IMR-90 (cell line): ENCODE measurements around the gene HTATSF1.

Source experiments
- CTCF ChIP-seq: conservative IDR thresholded peaks from 2 replicates; pipeline ENCODE4 v1.5.1; 2012; ENCODE audit warnings: mild to moderate bottlenecking, low read depth, low read length, improper control_type of control experiment
- POLR2A ChIP-seq: IDR thresholded peaks from 2 replicates; pipeline ENCODE4 v1.6.1; 2012; ENCODE audit warnings: mild to moderate bottlenecking, low read depth, low read length

- no peak for TF ChIP-seq CTCF
- TF ChIP-seq POLR2A: no peak
Measured at GRCh38 chrX:136538811-136539210, 41.4 kb downstream of the HTATSF1 start.
